ENCODE measurements around the gene CTDSPL.
A peak's percentile ranks its signal among the peaks of the same experiment; 100 is the strongest.

Gene CTDSPL

DNA sequence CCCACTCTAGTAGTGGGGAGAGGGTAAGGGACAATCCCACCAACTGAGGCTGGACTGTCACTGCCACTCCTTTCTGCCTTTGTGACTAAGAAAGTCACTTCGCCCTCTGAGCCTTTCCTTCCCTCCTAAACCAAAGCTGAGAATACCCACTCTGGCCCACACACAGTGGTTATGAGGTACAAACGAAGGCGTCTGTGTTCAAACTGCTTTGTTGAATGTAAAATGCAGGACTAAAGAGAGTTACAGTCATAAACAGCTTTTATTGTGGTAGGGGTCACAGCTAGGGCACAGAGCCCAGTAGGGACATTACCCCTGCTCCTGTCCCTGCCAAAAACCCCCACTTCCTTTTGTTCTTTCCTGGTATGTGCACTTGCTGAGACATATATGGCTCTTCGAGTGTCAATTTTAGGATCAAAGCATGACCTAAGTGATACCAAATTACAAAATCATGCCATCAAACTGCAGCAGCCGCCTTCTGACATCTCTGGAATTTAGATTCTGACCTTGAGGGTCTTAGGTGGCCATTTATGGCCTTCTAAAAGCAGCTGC is 45.1 kb downstream of the CTDSPL start:
- DNase-seq: no peak
- ATAC-seq (ENCODE audit: insufficient read depth, low read depth): no peak
- H3K27me3 ChIP-seq (ENCODE audit: insufficient read depth, low read length, poor library complexity): no peaks in the 10 kb centered on the region
- no peak overlapping the region for H2AFZ ChIP-seq (ENCODE audit: low read depth, low read length)
- TF ChIP-seq CTCF (IDR thresholded peaks at IDR 0.05; ENCODE audit: borderline replicate concordance, extremely low read depth, low read length, poor library complexity, severe bottlenecking): no peak
- no peak for TF ChIP-seq EZH2 (IDR thresholded peaks at IDR 0.05; ENCODE audit: borderline replicate concordance, low read depth, low read length, severe bottlenecking)
- peaks cover 24% of the 10 kb centered on the region for H3K4me1 ChIP-seq (ENCODE audit: insufficient read depth, low read length)
- H3K9ac ChIP-seq (ENCODE audit: low read depth, low read length): no peak overlapping the region
- no peaks in the 10 kb centered on the region for H3K9me3 ChIP-seq (ENCODE audit: insufficient read depth, low read length, severe bottlenecking)
- H3K4me3 ChIP-seq (ENCODE audit: low read depth in 1 of 2, low read length in 2 of 2): no peak overlapping the region
- H3K79me2 ChIP-seq (ENCODE audit: insufficient read depth, low read length): peaks cover 36% of the 10 kb centered on the region
- H3K36me3 ChIP-seq (ENCODE audit: insufficient read depth, low read length): no peaks in the 10 kb centered on the region; the same call in 1 of the 2 replicates
- peak overlapping the region; percentile 50 for H3K27ac ChIP-seq (ENCODE audit: low read length)
- peak overlapping the region; percentile 19; the same call in 1 of the 2 replicates for H3K4me2 ChIP-seq (ENCODE audit: insufficient read depth, low read length)
- peaks cover 81% of the 10 kb centered on the region for H4K20me1 ChIP-seq (ENCODE audit: insufficient read depth, low read length)

- Histone ChIP-seq H3K4me3 (ENCODE audit: low read depth in 1 of 2, low read length in 2 of 2) (no peak overlapping the region), H3K27ac (ENCODE audit: low read length) (peak overlapping the region; percentile 63), H3K36me3 (ENCODE audit: insufficient read depth, low read length) (no peaks in the 10 kb centered on the region; the same call in 1 of the 2 replicates), H3K4me1 (ENCODE audit: insufficient read depth, low read length) (peaks cover 24% of the 10 kb centered on the region), H3K4me2 (ENCODE audit: insufficient read depth, low read length) (peak overlapping the region; percentile 14; the same call in 1 of the 2 replicates), H4K20me1 (ENCODE audit: insufficient read depth, low read length) (peaks cover 80% of the 10 kb centered on the region), H3K9ac (ENCODE audit: low read depth, low read length) (0 out of 2 replicates have a peak overlapping the region, but pooled peaks have one; percentile 9), H3K79me2 (ENCODE audit: insufficient read depth, low read length) (peaks cover 36% of the 10 kb centered on the region), H3K27me3 (ENCODE audit: insufficient read depth, low read length, poor library complexity) (no peaks in the 10 kb centered on the region), H2AFZ (ENCODE audit: low read depth, low read length) (no peak overlapping the region), H3K9me3 (ENCODE audit: insufficient read depth, low read length, severe bottlenecking) (no peaks in the 10 kb centered on the region)
- ATAC-seq (ENCODE audit: insufficient read depth, low read depth) (0 out of 3 replicates have a peak, but pooled peaks have one; percentile 35), DNase-seq (no peak)
- TF ChIP-seq EZH2 (IDR thresholded peaks at IDR 0.05; ENCODE audit: borderline replicate concordance, low read depth, low read length, severe bottlenecking): no peak
- TF ChIP-seq CTCF (IDR thresholded peaks at IDR 0.05; ENCODE audit: borderline replicate concordance, extremely low read depth, low read length, poor library complexity, severe bottlenecking): no peak
Measured at GRCh38 chr3:37907371-37907770, 45.7 kb downstream of the CTDSPL start.

DNA sequence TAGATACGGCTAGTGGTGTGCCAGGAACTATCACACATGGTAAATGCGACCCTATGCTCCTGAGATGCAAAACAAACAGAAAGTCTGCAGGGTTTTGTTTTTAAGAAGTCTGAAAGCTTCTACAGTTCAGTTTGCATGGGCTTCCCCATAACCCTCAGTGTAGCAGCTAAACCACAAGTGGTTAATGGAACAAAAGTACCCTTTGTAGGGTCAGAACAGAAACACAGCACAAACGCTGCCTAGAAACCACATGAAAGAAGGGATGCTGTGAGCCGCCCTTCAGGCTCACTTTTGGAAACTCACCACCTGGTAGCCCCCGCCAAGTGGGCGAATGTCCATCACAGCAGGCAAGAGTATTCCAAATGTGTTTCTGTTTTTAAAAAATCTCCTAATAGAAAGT is 46.2 kb downstream of the CTDSPL start:
- peak; percentile 50 for DNase-seq
- Histone ChIP-seq H3K4me1 (ENCODE audit: insufficient read depth, low read length) (peaks cover 24% of the 10 kb centered on the region), H3K9ac (ENCODE audit: low read depth, low read length) (no peak overlapping the region), H3K4me2 (ENCODE audit: insufficient read depth, low read length) (no peak overlapping the region), H3K27me3 (ENCODE audit: insufficient read depth, low read length, poor library complexity) (no peaks in the 10 kb centered on the region), H3K27ac (ENCODE audit: low read length) (peak overlapping the region; percentile 63), H4K20me1 (ENCODE audit: insufficient read depth, low read length) (peaks cover 76% of the 10 kb centered on the region), H3K4me3 (ENCODE audit: low read depth in 1 of 2, low read length in 2 of 2) (no peak overlapping the region), H3K79me2 (ENCODE audit: insufficient read depth, low read length) (peaks cover 31% of the 10 kb centered on the region), H2AFZ (ENCODE audit: low read depth, low read length) (no peak overlapping the region), H3K9me3 (ENCODE audit: insufficient read depth, low read length, severe bottlenecking) (no peaks in the 10 kb centered on the region), H3K36me3 (ENCODE audit: insufficient read depth, low read length) (no peaks in the 10 kb centered on the region)
- ATAC-seq (ENCODE audit: insufficient read depth, low read depth): peak; percentile 94
- TF ChIP-seq CTCF (IDR thresholded peaks at IDR 0.05; ENCODE audit: borderline replicate concordance, extremely low read depth, low read length, poor library complexity, severe bottlenecking) (no peak), EZH2 (IDR thresholded peaks at IDR 0.05; ENCODE audit: borderline replicate concordance, low read depth, low read length, severe bottlenecking) (no peak)
